ENCODE data around the gene SART3.

Gene SART3

GRCh38 chr12:108560752-108561719 is at the start of gene SART3:
Gene SART3, minus strand, starts transcription at chr12:108561173. Its CDS starts 19 bp downstream, at chr12:108561154.
- TF ChIP-seq CTCF (IDR thresholded peaks at IDR 0.05; ENCODE audit: low read depth, low read length), result no peak

GRCh38 chr12:108610336-108610815 is 49.4 kb upstream of the SART3 start:
- TF ChIP-seq CTCF (IDR thresholded peaks at IDR 0.05; ENCODE audit: low read depth, low read length), result no peak
- DNase-seq (ENCODE audit: low read depth in 2 of 2), result no peak
- H3K4me3 ChIP-seq (replicated peaks in 1 of 2; ENCODE audit: low read depth in 2 of 2, low read length in 2 of 2), result no peak overlapping the region

More at GRCh38 chr12:108560752-108561719, at the start of gene SART3:
- DNase-seq (ENCODE audit: low read depth in 2 of 2), result peak; percentile 89 to 94
- H3K4me3 ChIP-seq (replicated peaks in 1 of 2; ENCODE audit: low read depth in 2 of 2, low read length in 2 of 2), result peak within 1 kb of the TSS; percentile 98

GRCh38 chr12:108609537-108610335 is 48.8 kb upstream of the SART3 start:
- peak; percentile 85 to 88 for DNase-seq (ENCODE audit: low read depth in 2 of 2)
- TF ChIP-seq CTCF (IDR thresholded peaks at IDR 0.05; ENCODE audit: low read depth, low read length), result no peak
- no peak overlapping the region for H3K4me3 ChIP-seq (replicated peaks in 1 of 2; ENCODE audit: low read depth in 2 of 2, low read length in 2 of 2)

GRCh38 chr12:108608616-108609015 is 47.6 kb upstream of the SART3 start:
- TF ChIP-seq CTCF (IDR thresholded peaks at IDR 0.05; ENCODE audit: low read depth, low read length), result no peak
- DNase-seq (ENCODE audit: low read depth in 2 of 2), result no peak
- no peak overlapping the region for H3K4me3 ChIP-seq (replicated peaks in 1 of 2; ENCODE audit: low read depth in 2 of 2, low read length in 2 of 2)

GRCh38 chr12:108607981-108608600 is 47.1 kb upstream of the SART3 start:
- DNase-seq (ENCODE audit: low read depth in 2 of 2), result no peak
- TF ChIP-seq CTCF (IDR thresholded peaks at IDR 0.05; ENCODE audit: low read depth, low read length), result no peak
- H3K4me3 ChIP-seq (replicated peaks in 1 of 2; ENCODE audit: low read depth in 2 of 2, low read length in 2 of 2), result no peak overlapping the region

GRCh38 chr12:108606492-108606891 is 45.5 kb upstream of the SART3 start:
- DNase-seq (ENCODE audit: low read depth in 2 of 2), result no peak
- no peak overlapping the region for H3K4me3 ChIP-seq (replicated peaks in 1 of 2; ENCODE audit: low read depth in 2 of 2, low read length in 2 of 2)
- TF ChIP-seq CTCF (IDR thresholded peaks at IDR 0.05; ENCODE audit: low read depth, low read length), result no peak

Data from cardiac fibroblast (primary cell).